IMR-90 (cell line): ENCODE results near the gene GABRA1. TPM values are rescaled to one million over a fixed set of nuclear protein-coding genes. Genes with fewer than 3 reads are reported as not detected.

Experiments
- ATAC-seq: fragments of 200-7000 bp; cut with Tn5 transposase; 2 replicates; pipeline ENCODE4 v1.9.1; 2020; ENCODE audit warnings: low read depth, mild to moderate bottlenecking, moderate library complexity
- BruUV-seq: library from RNA; stranded (reverse); fragments of 400-500 nt; replicated peaks from 2 replicates; lab custom pipeline; 2021; lab: Mats Ljungman, UMichigan
- CTCF ChIA-PET: fragments of 300-600 bp; formaldehyde crosslinking; extraction: SDS; loops from one replicate; lab custom pipeline; 2021; ENCODE audit warnings: antibody characterized with exemption; lab: Yijun Ruan, JAX
- POLR2A ChIA-PET: fragments of 300-600 bp; sonication (Branson Sonifier 250); formaldehyde crosslinking; loops from one replicate; lab custom pipeline; 2022; ENCODE audit warnings: antibody characterized with exemption; ENCODE audit not compliant: unreplicated experiment; lab: Charles Lee
- DNase-seq: peaks from one replicate; pipeline ENCODE4 v3.0.0; 2013
- H2AFZ ChIP-seq: replicated peaks from 2 replicates; pipeline ENCODE3; 2013; ENCODE audit warnings: low read length, mild to moderate bottlenecking; ENCODE audit not compliant: poor library complexity
- H2AK5ac ChIP-seq: 2 replicates; pipeline ENCODE4 v1.6.1; 2013; ENCODE audit warnings: low read depth, low read length, inconsistent platforms
- H2AK9ac ChIP-seq: replicated peaks from 2 replicates; pipeline ENCODE3; 2013; ENCODE audit warnings: mild to moderate bottlenecking, low read depth, low read length, moderate library complexity; ENCODE audit not compliant: poor library complexity
- H2BK120ac ChIP-seq: 2 replicates; pipeline ENCODE4 v1.6.1; 2013; ENCODE audit warnings: low read depth, low read length, inconsistent platforms
- H2BK15ac ChIP-seq: 3 replicates; pipeline ENCODE4 v1.6.1; 2013; ENCODE audit warnings: low read depth, low read length, inconsistent platforms
- H2BK20ac ChIP-seq: 2 replicates; pipeline ENCODE4 v1.6.1; 2013; ENCODE audit warnings: low read depth, mild to moderate bottlenecking, inconsistent platforms, low read length, moderate library complexity
- H2BK5ac ChIP-seq: 2 replicates; pipeline ENCODE4 v1.6.1; 2013; ENCODE audit warnings: mild to moderate bottlenecking, low read depth, low read length, inconsistent platforms; ENCODE audit not compliant: poor library complexity, severe bottlenecking
- H3K14ac ChIP-seq: replicated peaks from 2 replicates; pipeline ENCODE4 v1.6.1; 2013; ENCODE audit warnings: low read depth, low read length, inconsistent platforms
- H3K18ac ChIP-seq: 2 replicates; pipeline ENCODE4 v1.6.1; 2013; ENCODE audit warnings: low read depth, low read length, control low read depth
- H3K23ac ChIP-seq: 2 replicates; pipeline ENCODE4 v1.6.1; 2013; ENCODE audit warnings: low read depth, low read length, inconsistent platforms
- H3K27ac ChIP-seq: 2 replicates; pipeline ENCODE4 v1.5.1; 2013; ENCODE audit warnings: mild to moderate bottlenecking, control low read depth, low read length; ENCODE audit not compliant: insufficient read depth
- H3K27me3 ChIP-seq: 2 replicates; pipeline ENCODE4 v1.6.1; 2013; ENCODE audit warnings: low read length; ENCODE audit not compliant: control insufficient read depth, insufficient read depth
- H3K36me3 ChIP-seq: 2 replicates; pipeline ENCODE4 v1.6.1; 2013; ENCODE audit warnings: low read length, mixed read lengths; ENCODE audit not compliant: control insufficient read depth, insufficient read depth
- H3K4ac ChIP-seq: 2 replicates; pipeline ENCODE4 v1.6.1; 2013; ENCODE audit warnings: low read depth, low read length, inconsistent platforms
- H3K4me1 ChIP-seq: 2 replicates; pipeline ENCODE4 v1.6.1; 2013; ENCODE audit warnings: low read length, mixed read lengths; ENCODE audit not compliant: control insufficient read depth, insufficient read depth
- H3K4me2 ChIP-seq: 2 replicates; pipeline ENCODE4 v1.6.1; 2013; ENCODE audit warnings: low read depth, mild to moderate bottlenecking, control low read depth, low read length, moderate library complexity
- H3K4me3 ChIP-seq: 2 replicates; pipeline ENCODE4 v1.5.1; 2013; ENCODE audit warnings: low read depth, mild to moderate bottlenecking, control low read depth, low read length, moderate library complexity; ENCODE audit not compliant: insufficient read depth
- H3K56ac ChIP-seq: 2 replicates; pipeline ENCODE4 v1.6.1; 2013; ENCODE audit warnings: low read length, inconsistent platforms; ENCODE audit not compliant: insufficient read depth; ENCODE audit errors: extremely low read depth
- H3K79me1 ChIP-seq, 2 experiments: 2 replicates each; pipeline ENCODE4 v1.6.1; 2013; ENCODE audit warnings: low read length in 2 of 2, inconsistent platforms in 1 of 2, low read depth in 1 of 2
- H3K9ac ChIP-seq: 2 replicates; pipeline ENCODE4 v1.6.1; 2013; ENCODE audit warnings: low read depth, low read length, control low read depth
- H3K9me1 ChIP-seq: 2 replicates; pipeline ENCODE4 v1.6.1; 2013; ENCODE audit warnings: low read length, inconsistent platforms; ENCODE audit not compliant: insufficient read depth
- H3K9me3 ChIP-seq: 2 replicates; pipeline ENCODE4 v1.6.1; 2013; ENCODE audit warnings: low read length; ENCODE audit not compliant: control insufficient read depth, insufficient read depth
- H4K20me1 ChIP-seq: 2 replicates; pipeline ENCODE4 v1.6.1; 2013; ENCODE audit warnings: low read length, inconsistent platforms; ENCODE audit not compliant: insufficient read depth
- H4K5ac ChIP-seq: 2 replicates; pipeline ENCODE4 v1.6.1; 2013; ENCODE audit warnings: mild to moderate bottlenecking, low read depth, low read length, control low read depth
- H4K8ac ChIP-seq, 2 experiments: 2 replicates each; pipeline ENCODE4 v1.6.1; 2013; ENCODE audit warnings: low read depth in 2 of 2, low read length in 2 of 2, control low read depth in 1 of 2, inconsistent platforms in 1 of 2
- H4K91ac ChIP-seq: 2 replicates; pipeline ENCODE4 v1.6.1; 2013; ENCODE audit warnings: low read depth, low read length, inconsistent platforms; ENCODE audit not compliant: insufficient read depth
- BHLHE40 ChIP-seq: fragments of 150-350 bp; IDR thresholded peaks from 2 replicates; pipeline ENCODE4 v1.6.1; 2016; ENCODE audit warnings: mild to moderate bottlenecking, low read depth, low read length
- CEBPB ChIP-seq: IDR thresholded peaks from 2 replicates; pipeline ENCODE4 v1.6.1; 2012; ENCODE audit warnings: low read depth, low read length, improper control_type of control experiment
- CHD1 ChIP-seq: IDR thresholded peaks from 2 replicates; pipeline ENCODE4 v1.6.1; 2012; ENCODE audit warnings: low read depth, low read length, improper control_type of control experiment
- FOS ChIP-seq: fragments of 150-350 bp; IDR thresholded peaks from 2 replicates; pipeline ENCODE4 v1.6.1; 2016; ENCODE audit warnings: low read depth, low read length
- MAFK ChIP-seq: IDR thresholded peaks from 2 replicates; pipeline ENCODE4 v1.6.1; 2012; ENCODE audit warnings: low read depth, low read length, improper control_type of control experiment
- MAZ ChIP-seq: IDR thresholded peaks from 2 replicates; pipeline ENCODE4 v1.6.1; 2012; ENCODE audit warnings: low read depth, mild to moderate bottlenecking, low read length, improper control_type of control experiment, moderate library complexity, borderline replicate concordance
- MXI1 ChIP-seq: IDR thresholded peaks from 2 replicates; pipeline ENCODE4 v1.6.1; 2012; ENCODE audit warnings: low read depth, mild to moderate bottlenecking, low read length, moderate library complexity, borderline replicate concordance
- NFE2L2 ChIP-seq: fragments of 150-350 bp; IDR thresholded peaks from 2 replicates; pipeline ENCODE4 v1.6.1; 2016; ENCODE audit warnings: low read depth, mild to moderate bottlenecking, low read length
- POLR2A ChIP-seq: IDR thresholded peaks from 2 replicates; pipeline ENCODE4 v1.6.1; 2012; ENCODE audit warnings: mild to moderate bottlenecking, low read depth, low read length
- RAD21 ChIP-seq: IDR thresholded peaks from 2 replicates; pipeline ENCODE4 v1.6.1; 2012; ENCODE audit warnings: low read length, improper control_type of control experiment
- RCOR1 ChIP-seq: IDR thresholded peaks from 2 replicates; pipeline ENCODE4 v1.6.1; 2012; ENCODE audit warnings: mild to moderate bottlenecking, low read length, improper control_type of control experiment; ENCODE audit not compliant: insufficient replicate concordance
- RFX5 ChIP-seq: IDR thresholded peaks from 2 replicates; pipeline ENCODE4 v1.8.0; 2012; ENCODE audit warnings: low read depth, mild to moderate bottlenecking, low read length, moderate library complexity
- SMC3 ChIP-seq: fragments of 150-350 bp; IDR thresholded peaks from 2 replicates; pipeline ENCODE4 v1.6.1; 2016; ENCODE audit warnings: low read depth, mild to moderate bottlenecking, antibody characterized with exemption, low read length, moderate library complexity
- USF2 ChIP-seq: fragments of 150-350 bp; IDR thresholded peaks from 2 replicates; pipeline ENCODE4 v1.6.1; 2017; ENCODE audit warnings: mild to moderate bottlenecking, antibody characterized with exemption, low read length, low read depth
- WGBS, 2 experiments: methylation state at CpG; one replicate each; pipeline versions ENCODE4 v1.1.5 to v1.1.7; 2013; ENCODE audit warnings: missing lambda C conversion rate in 2 of 2; ENCODE audit not compliant: insufficient read length in 1 of 2; ENCODE audit errors: extremely low coverage in 2 of 2; 5-methylcytosine and 5-hydroxymethylcytosine counted together
- dilution Hi-C: fragments of 300-500 bp; cut with HindIII; formaldehyde crosslinking; loops from one replicate; pipeline ENCODE4 v1.14.3; 2018; ENCODE audit warnings: low sequenced_read_pairs; ENCODE audit not compliant: unreplicated experiment
- in situ Hi-C: fragments of 300-500 bp; cut with MboI; formaldehyde crosslinking; loops from 3 replicates; pipeline ENCODE4 v1.14.3; 2019; ENCODE audit warnings: low sequenced_read_pairs, inconsistent platforms, mixed read lengths
- intact Hi-C: fragments of 100-400 bp; cut with micrococcal nuclease; formaldehyde crosslinking; loops from 2 replicates; pipeline ENCODE4 v1.10.0; 2022
- polyA plus RNA-seq, 3 experiments: library from polyadenylated mRNA; depleted of rRNA; stranded (reverse); fragments of >200 nt; gene quantifications; 2 replicates each; pipeline ENCODE4 v1.2.3, GENCODE V29; 2012; ENCODE audit warnings: low replicate concordance in 1 of 3
- total RNA-seq: library from RNA; depleted of rRNA; stranded (reverse); fragments of >200 nt; gene quantifications from 2 replicates; pipeline ENCODE4 v1.2.3, GENCODE V29; 2012
- TF ChIP-seq, protein P1 (sequence below): conservative IDR thresholded peaks from 2 replicates; pipeline ENCODE4 v1.5.1; 2012; ENCODE audit warnings: mild to moderate bottlenecking, low read depth, low read length, improper control_type of control experiment
- TF ChIP-seq, protein P2 (sequence below): fragments of 150-350 bp; IDR thresholded peaks from 2 replicates; pipeline ENCODE4 v1.6.1; 2016; ENCODE audit warnings: low read depth, mild to moderate bottlenecking, low read length, moderate library complexity, borderline replicate concordance

GABRA1 gene
- total and polyA plus RNA-seq, 2 of the 4 experiments (the other 2 are of a cell fraction), result not detected

DNA sequence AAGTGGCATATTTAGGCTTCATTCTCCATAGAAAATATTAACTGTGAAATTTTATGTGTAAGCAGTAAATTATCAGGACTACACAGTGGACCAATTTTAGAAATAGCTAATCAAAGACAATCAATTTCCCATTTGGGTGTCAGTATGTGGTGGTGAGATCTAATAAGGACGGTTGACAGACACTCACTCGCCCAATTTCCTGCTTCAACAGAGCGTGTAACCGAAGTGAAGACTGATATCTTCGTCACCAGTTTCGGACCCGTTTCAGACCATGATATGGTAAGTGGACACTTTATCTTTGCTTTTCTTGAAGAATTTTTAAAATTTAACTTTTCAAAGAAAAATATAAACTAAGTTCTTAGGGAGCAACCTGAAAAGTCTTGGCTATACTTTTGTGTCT, 17.6 kb downstream of the GABRA1 start:
- Histone ChIP-seq H4K20me1 (no peaks in the 10 kb centered on the region), H3K4ac (no peak overlapping the region), H3K36me3 (no peaks in the 10 kb centered on the region), H3K27ac (no peak overlapping the region), H4K8ac (no peak overlapping the region), H2BK5ac (no peak overlapping the region), H2AK5ac (no peak overlapping the region), H2AFZ (no peak overlapping the region), H3K79me1 (no peaks in the 10 kb centered on the region), H3K4me1 (no peaks in the 10 kb centered on the region), H3K23ac (no peak overlapping the region), H3K4me2 (no peak overlapping the region), H3K56ac (no peak overlapping the region), H3K9me1 (no peaks in the 10 kb centered on the region), H3K14ac (no peak overlapping the region), H3K9ac (no peak overlapping the region), H4K91ac (no peak overlapping the region), H3K27me3 (no peaks in the 10 kb centered on the region), H2BK120ac (no peak overlapping the region), H3K9me3 (peaks cover 2% of the 10 kb centered on the region; the same call in 1 of the 2 replicates), H2AK9ac (no peak overlapping the region), H2BK20ac (no peak overlapping the region), H4K5ac (no peak overlapping the region), H3K18ac (no peak overlapping the region), H3K4me3 (no peak overlapping the region), H2BK15ac (no peak overlapping the region)
- no TSS peak for BruUV-seq
- ATAC-seq (no peak), DNase-seq (no peak)
- dilution Hi-C loops, result no loop called here
- intact Hi-C loops, result no loop called here
- TF ChIP-seq, protein P1, sequence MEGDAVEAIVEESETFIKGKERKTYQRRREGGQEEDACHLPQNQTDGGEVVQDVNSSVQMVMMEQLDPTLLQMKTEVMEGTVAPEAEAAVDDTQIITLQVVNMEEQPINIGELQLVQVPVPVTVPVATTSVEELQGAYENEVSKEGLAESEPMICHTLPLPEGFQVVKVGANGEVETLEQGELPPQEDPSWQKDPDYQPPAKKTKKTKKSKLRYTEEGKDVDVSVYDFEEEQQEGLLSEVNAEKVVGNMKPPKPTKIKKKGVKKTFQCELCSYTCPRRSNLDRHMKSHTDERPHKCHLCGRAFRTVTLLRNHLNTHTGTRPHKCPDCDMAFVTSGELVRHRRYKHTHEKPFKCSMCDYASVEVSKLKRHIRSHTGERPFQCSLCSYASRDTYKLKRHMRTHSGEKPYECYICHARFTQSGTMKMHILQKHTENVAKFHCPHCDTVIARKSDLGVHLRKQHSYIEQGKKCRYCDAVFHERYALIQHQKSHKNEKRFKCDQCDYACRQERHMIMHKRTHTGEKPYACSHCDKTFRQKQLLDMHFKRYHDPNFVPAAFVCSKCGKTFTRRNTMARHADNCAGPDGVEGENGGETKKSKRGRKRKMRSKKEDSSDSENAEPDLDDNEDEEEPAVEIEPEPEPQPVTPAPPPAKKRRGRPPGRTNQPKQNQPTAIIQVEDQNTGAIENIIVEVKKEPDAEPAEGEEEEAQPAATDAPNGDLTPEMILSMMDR, result no peak
- TF ChIP-seq POLR2A (no peak), NFE2L2 (no peak), MAFK (no peak), MAZ (no peak), RFX5 (no peak), BHLHE40 (no peak), USF2 (no peak), FOS (no peak), MXI1 (no peak), SMC3 (no peak), RAD21 (no peak), CHD1 (no peak), RCOR1 (no peak), CEBPB (no peak)
- TF ChIP-seq, protein P2, sequence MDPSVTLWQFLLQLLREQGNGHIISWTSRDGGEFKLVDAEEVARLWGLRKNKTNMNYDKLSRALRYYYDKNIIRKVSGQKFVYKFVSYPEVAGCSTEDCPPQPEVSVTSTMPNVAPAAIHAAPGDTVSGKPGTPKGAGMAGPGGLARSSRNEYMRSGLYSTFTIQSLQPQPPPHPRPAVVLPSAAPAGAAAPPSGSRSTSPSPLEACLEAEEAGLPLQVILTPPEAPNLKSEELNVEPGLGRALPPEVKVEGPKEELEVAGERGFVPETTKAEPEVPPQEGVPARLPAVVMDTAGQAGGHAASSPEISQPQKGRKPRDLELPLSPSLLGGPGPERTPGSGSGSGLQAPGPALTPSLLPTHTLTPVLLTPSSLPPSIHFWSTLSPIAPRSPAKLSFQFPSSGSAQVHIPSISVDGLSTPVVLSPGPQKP, result no peak
- ChIA-PET CTCF (no interaction called here), POLR2A (no interaction called here)
- in situ Hi-C loops, result no loop called here
- no CpG with 5 or more reads among the region's 7 CpGs for WGBS, 2 experiments
